Activated CD4-positive, alpha-beta T cell treated with anti-CD3 and anti-CD28 coated beads, Interleukin-2, amount 50 U/mL, for 4 hours (primary cell): Measurements from ENCODE around the gene NELL1.

Source experiments
- DNase-seq, 2 experiments: peaks; one replicate each; pipeline ENCODE4 v3.0.0-alpha.2; 2020

NELL1 gene

DNA sequence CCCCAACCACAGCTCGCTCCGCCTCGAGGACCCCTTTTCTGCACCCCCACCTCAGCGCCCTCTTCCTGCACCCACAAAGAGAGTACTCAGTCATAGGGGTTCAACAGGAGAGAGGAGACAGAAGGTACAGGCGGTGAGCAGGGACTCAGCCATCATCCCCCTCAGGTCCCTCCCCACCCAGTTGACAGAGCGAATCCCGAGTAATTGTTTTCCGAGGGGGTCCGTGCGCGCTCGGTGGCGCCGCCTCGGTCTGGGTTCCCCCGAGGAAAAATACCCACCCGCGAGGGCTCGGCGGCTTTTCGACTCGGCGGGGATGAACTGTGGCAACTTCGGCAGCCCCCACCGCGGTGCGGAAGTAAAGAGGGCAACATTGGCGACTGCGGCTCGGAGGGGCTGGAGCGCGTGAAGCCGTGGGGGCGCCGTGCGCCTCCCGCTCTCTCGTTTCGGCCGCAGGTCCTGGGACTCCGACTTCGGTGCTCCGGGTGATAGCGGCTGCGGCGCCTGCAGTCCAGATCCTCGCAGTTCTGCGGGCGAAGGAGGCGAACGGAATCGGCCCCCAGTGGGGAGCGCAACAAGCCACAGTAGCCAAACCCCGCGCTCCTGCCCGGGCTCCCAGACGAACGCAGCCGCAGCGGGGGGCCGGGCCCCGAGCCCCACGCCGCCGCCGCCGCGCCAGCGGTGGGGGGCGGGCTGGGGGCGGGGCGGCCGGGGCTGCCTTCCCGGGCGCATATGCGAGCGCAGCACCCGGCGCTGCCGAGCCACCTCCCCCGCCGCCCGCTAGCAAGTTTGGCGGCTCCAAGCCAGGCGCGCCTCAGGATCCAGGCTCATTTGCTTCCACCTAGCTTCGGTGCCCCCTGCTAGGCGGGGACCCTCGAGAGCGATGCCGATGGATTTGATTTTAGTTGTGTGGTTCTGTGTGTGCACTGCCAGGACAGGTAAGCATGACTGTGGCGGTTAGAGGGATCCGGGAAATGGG is at the start of gene NELL1:
Gene NELL1, plus strand, starts transcription at position 743 of the 976 bp plus-strand sequence.
- no peak for DNase-seq

DNA sequence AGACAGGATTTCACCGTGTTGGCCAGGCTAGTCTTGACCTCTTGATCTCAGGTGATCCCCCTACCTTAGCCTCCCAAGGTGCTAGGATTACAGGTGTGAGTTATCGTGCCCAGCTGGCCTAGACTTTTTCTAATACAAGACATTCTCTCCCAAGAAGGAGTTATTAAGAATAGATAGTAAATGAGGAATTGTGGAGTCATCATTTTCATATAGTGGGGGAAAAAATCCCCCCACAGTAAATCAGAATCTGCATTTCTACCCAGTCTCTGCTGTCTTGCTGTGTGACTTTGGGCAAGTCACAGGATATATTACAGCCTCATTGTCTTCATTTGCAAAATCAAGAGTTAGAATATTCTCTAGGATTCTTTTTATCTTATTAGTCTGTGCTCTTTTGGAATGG is 48.4 kb upstream of the NELL1 start:
- DNase-seq: no peak

DNA sequence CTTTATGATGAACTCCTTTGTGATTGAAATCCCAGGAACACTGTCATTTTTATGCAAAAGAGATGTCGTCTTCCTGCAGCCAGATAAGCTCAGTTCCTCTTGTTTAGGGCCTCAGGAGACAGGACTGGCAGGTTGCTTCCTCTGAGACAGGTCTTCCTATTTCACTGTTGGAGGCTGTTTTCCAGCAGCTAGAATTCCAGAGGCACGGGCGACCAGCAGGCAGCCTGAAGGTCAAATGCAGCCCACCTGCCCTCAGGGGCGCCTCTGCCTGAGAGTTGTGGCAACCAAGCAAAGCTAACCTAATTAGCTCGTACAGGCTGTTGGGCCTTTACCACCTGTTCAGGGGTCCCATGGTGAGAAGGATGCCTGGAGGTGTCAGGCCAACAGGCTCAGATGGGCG is 47.7 kb upstream of the NELL1 start:
- DNase-seq: no peak

DNA sequence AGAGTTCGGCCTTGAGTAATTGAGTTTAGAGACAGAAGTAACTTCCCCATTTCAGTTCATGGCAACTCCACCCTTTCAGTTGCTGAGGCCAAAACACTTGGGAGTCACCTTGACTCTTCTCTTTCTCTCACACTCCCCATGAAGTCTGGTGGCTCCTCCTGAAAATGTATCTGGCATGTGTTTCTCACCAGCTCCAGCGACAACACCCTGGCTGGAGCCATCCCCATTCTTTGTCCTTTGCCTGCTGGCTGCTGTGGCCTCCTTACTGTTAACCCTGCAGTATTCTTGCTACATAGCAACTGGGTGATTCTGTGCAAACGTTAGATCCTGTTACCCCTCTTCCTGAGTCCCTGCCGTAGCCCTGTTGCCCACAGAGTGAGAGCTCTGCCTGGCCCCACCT is 46.1 kb upstream of the NELL1 start:
- no peak for DNase-seq

DNA sequence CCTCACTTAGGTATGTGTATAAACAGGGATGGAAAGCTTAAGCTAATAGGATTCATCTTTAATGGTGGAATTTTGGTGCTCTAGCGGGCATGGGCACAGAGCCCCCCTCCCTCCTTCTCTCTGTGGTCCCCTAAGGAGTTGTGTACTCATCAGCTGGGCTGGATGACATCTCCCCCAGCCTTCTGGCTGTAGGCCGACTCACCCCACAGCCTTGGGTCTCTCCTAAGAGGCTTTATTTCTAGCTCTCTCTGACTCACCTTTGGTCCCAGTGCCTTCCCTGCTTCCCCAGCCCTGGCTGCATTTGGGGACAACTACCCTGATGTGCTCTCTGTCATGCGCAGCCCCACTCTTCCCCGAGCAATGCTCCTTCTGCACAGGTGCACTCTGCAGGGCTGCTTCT is 43.1 kb upstream of the NELL1 start:
- no peak for DNase-seq

DNA sequence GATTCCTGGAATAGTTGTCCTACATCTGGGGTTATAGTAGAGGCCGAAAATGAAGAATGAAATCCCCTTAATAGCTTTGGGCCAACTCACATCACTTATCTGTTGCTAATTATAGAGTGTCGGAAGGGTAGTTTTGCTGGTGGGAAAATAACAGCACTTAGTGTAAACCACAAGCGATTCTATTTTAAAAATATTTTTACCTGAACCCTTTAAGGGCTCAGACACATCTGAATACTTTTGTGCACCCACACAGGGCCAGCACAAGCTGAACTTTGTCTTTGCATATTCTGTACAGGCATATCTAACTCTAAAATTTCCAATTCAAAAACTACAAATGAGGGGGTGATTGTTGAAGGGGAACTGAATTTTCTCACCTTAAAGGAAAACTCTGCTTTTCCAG is 42.4 kb upstream of the NELL1 start:
- no peak for DNase-seq

DNA sequence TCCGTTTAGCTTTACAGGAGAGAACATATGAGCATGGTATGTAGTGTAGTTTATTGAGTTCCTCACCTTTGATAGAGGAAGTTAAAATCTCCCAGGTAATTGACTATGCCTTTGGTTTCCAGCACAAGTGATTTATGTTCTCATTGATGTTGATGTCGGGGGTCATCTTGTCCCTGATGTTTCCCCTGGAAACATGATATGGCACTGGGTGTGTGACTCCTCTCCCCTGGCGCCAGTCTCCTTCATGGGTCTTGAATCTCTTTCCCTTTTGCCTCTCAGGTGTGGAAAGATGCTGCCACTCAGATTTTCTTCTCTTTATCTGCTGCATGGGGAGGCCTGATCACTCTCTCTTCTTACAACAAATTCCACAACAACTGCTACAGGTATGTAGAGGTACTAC is 41.7 kb upstream of the NELL1 start:
- DNase-seq: no peak

DNA sequence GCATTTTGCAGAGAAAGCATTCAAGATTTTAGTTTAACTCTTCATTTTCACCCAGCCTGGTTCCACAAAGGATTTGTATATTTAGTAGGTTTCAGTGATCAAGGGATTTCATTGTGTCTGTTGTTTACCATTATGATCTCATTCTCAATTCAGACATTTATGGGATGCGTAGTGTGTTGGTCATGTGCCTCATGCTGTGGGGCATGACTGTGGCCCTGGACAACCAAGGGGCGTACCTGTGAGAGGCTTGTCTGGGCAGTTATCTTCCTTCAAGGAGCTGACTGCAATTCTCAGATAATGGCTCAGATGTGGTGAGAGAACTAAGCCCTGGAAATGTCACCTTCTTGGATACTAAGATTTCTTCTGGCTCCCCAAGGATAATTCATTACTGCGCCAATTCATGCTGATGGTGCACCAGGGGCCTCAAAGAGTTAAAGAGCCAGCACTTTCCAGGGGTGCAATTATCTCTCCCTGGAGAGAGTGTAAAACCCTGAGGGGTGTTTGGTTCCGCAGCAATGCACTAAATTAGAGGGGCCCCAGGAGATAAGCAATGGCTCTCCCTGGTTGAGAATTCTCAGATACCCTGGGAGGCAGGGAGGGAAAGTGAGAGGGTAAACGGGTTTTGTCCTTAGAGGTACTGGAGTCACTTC is 37.7 kb upstream of the NELL1 start:
- no peak for DNase-seq

DNA sequence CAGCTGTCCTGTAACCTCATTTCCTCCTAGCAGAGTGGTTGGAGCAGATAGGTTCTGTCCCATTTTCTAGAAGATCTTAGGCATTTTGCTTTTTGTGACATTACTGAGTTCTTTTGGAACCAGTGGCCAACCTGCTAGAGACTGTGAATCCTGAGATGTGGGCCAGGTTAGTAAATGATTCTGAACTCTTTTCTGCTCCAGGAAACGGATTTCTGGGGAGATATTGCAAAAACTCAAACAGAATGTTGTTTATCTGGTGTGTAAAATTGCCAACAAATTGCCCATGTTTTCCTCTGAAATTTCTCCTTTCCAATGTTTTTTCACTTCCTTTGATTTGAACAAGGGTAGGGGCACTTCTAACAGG is 37.2 kb upstream of the NELL1 start:
- DNase-seq: no peak

DNA sequence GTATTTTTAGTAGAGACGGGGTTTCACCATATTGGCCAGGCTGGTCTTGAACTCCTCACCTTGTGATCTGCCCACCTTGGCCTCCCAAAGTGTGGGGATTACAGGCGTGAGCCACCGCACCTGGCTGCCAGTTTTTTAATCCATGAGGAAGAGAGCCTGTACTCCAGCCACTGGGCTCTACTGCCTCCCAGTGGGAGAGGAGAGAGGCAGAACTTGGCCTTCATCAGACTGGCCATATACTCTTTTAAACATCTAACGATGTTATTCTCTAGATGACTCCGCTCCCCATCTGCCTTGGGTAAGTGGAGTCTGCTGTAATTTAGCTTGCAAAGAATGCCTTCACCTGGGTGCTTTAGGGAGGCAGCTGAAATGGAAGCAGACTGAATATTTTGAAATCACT is 35.3 kb upstream of the NELL1 start:
- no peak for DNase-seq

DNA sequence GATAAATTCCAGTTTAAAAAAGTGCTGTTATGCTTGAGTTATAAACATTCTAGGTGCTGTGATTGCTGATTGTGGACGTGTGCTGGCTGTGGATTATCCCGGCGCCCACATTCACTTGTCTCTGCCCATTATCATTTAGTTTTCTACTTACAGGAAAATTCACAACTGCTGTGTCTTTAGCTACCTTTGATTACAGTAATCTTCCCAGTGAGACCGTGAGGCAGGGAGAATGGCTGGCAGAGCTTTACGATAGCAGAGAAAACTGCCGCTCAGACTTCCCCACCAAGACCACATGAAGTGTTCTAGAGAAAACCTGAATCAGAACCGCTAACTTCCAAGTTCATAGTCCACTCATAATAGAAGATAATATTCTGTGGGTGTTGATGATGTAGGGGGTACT is 34.6 kb upstream of the NELL1 start:
- no peak for DNase-seq

DNA sequence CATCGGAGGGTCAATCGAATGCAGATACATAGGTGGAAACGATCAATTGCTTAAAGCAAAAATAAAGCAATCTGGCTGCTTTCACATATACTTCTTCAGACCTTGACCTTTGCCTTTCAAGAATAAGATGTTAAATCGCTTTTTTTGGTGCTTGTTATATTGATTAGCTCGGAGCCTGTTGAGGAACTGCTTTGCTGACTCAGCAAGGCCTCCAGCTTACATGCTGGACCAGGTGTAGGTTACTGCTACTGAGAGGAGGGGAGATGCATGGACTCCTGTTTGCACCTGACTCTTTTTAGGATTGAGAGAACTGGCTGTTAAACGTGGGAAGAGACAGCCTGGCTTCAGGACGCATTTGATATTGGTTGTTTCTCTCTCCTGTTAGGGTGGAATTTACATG is 31.3 kb upstream of the NELL1 start:
- DNase-seq: no peak

DNA sequence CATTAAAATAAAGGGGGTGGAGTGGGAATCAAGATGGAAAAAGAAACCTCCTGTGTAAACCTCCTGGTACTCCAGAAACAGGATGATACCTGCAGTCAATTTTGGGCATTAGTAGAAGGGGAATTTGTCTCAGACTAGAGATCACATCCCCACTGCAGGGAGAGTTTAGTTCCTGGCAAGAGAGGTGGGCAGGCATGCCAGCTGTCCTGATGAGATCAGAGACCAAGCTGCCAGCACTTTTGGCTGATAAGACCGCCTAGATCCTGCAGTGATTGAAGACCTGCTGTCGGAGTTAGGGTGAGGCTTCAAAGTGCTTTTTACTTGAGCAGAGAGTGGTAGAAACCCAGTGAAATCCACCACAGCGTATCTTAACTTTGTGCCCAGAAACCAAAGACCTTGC is 29.7 kb upstream of the NELL1 start:
- no peak for DNase-seq

DNA sequence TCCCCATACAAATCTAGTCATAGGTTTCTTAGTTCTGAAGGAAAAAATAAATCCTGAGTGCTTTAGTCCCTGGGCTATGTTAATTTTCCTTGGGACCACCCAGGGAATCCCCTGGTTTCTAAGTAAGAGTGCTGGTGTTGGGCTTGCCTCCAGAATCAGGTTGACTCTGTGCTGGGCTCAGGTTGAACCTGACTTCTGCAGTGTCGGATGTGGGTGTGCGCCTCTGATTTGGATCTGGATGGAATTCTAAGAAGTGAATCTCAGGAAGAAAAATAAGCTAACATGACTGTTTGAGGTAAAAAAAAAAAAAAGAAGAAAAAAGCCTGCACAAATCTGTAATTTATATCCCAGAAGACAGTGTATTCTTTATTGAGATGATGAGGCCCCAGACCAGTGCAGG is 29.0 kb upstream of the NELL1 start:
- DNase-seq: no peak

DNA sequence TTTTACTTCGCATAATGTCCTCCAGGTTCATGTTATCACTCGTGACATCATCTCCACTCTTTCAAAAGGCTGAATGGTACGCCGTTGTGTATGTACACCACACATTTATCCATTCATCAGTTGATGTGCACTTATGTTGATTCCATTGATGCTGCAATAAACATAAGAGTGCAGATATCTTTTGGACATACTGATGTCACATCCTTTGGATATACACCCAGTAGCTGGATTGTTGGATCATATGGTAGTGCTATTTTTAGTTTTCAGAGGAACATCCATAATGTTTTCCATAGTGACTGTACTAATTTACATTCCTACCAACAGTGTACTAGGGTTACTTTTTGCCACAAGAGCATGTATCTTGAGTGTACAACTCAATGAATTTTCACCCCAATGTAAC is 25.0 kb upstream of the NELL1 start:
- no peak for DNase-seq

DNA sequence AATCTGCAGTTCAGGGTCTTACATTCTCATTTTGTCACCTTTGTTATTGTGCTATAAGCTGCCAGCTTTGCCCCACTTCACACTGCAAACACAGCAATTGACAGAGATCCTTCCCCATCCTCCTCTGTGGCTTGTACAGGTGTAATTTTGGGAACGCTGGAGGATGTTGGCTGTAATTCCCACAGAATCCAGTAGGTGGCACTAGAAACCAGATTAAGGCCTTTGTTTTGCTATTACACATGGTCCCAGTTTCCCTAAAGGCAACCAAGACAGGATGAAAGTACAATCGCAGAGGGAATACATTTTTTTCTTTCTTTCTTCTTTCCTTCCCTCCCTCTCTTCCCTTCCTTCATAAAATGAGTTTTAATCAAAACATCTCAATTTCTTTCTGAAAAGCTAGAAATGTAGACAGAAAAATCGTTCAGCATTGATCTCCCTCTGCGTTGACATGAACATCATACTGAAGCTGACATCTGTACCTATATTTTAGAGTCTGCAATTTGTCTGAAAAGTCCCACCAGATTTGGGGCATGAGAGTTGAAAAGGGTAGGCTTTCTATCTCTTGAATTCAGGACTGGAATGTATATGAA is 21.3 kb upstream of the NELL1 start:
- DNase-seq: peak; percentile 4 to 16

DNA sequence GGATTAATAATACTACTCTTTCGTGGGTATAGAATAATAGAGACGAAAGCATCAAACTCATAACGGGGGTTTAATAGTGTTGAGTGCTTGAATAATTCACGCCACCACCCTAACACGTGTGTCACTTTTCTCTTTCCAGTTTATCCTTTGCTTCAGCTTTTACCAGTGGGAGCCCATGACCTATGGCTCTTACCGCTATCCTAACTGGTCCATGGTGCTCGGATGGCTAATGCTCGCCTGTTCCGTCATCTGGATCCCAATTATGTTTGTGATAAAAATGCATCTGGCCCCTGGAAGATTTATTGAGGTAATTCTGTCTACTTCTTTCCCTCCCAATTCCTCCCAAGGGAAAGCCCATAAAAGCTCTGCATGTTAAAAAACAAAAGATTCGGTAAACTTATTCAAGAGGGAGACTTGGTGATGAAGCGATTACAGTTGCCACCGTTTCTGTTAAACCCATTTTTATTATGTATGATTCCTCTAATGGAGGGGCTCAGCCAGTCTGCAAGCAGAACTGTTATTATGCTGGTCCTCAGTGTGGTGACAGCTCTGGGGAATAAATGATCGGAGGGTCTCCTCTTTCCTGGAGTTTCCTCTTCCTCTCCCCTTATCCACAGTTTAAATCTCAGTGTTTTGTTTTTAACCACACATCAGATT is 17.1 kb upstream of the NELL1 start:
- DNase-seq: no peak

DNA sequence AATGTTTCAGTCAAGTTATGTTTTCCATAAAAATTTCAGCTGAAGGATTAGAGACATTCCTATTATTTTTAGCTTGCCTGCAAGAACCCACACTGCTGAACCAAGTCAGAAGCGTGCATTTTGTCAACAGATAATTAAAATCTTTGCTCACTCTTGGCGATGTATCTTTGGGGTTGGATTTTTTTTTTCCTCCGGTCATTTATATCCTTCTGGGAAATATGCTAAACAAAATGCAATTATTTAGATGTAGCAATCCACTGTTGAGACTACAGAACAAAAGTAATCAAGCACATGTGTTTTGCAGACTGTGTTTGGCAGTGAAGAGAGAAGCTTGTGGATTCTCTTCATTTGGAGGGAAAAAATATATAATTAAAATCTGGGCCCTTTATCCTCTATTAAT is 15.3 kb upstream of the NELL1 start:
- no peak for DNase-seq

DNA sequence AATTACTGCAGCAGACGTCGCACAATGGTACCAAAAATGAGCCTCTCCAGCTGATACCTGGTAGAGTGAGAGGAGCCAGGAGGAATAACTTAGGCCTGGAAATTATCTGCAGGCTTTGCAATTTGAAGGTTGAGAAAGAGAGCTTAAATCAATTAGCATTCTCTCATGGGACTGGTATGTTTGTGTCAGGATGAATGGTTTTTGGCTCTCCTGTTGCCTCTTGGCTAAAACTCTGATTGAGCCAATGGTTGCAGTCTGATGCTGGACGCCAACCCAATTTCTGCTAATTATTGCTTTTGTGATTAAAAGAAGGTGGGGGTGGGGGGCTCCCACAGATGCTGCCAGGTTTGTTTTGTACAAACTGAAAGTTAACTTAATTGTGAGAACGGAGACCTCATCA is 12.5 kb upstream of the NELL1 start:
- no peak for DNase-seq

DNA sequence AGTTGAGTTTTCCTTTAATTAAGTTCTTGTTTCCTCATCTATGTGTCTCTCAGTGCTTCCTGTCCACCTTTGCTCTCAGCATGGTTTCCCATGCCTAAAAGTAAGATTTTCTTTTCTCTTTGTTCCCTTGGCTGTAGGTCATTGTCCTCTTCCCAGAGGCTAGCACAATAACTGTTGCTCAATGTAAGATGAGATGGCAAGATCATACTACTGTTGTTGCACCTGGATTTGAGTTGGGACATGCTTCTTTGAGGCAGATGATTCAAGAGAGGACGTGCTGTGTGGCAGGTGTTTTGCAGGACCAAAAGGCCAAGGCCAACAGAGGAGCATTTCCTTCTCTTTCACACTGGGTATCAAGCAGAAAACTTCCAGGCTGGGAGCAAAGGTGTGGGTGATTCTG is 11.3 kb upstream of the NELL1 start:
- DNase-seq: no peak

DNA sequence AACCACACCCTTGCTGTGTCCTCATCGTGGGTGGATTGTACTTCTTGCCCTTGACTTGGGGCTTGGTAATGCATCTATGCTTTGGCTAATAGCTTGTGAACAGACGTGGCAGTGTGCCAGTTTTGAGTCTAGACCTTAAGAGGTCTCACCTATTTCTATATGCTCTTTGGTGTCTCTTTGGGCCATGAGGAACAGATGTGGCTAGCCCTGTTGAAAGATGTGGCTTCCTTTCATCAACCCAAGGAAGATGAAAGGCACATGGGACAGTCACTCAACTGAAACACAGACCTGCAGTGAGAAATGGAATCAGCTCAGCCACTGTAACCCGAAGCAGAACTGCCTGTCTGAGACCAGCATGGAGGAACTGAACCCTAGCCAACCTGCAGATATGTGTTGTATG is 7.9 kb upstream of the NELL1 start:
- DNase-seq: no peak

DNA sequence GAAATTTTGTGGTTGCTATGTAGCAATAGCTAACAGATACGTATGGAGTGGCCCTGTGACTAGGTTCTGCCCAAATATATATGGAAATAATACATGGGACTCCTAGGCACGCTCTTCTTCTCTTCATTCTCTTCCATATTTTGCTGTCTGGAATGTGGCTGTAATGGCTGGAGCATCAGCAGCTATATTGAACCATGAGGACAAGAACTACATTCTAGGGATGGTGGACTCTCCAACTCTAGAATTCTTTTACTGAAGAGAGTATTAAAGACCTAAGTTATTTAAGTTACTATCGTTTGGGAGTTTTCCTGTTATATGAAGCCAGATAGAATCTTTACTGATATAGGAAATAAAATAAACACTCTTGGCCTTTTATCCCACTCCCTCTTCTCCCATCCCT is 7.5 kb upstream of the NELL1 start:
- DNase-seq: no peak

DNA sequence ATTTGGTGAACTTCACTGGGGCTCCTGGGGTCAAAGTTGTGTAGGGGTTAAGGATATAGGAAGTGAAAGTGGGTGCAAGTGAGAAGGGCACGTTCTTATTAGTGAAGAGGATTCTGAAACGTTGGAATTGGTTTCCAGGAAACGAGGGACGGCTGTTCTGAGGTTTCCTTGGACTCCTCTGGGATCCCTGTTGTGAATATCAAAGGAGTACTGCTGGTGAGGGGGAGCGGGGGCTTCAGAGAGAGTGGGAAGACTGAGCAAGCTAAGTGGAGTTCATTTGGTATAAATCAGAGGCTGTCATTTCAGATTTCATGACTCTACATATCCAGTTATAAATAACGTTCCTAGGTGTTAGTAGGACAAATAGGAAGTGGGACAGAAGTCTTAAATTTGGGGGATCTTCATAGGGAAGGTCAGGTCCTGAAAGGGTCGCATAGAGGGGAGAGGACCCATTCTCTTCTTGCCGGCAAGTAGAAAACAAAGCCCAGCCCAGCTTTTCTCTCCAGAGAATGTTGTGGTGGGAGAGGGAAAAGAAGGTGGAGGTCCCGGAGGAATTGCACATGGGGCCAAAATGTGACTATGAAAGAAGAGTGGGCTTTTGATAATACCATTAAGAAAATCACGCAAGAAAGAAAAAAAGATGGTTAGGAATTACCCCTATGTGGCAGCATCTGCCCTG is 1.1 kb upstream of the NELL1 start:
- DNase-seq: no peak
